ENCODE data around the gene CNGA4.

The CNGA4 gene

DNA sequence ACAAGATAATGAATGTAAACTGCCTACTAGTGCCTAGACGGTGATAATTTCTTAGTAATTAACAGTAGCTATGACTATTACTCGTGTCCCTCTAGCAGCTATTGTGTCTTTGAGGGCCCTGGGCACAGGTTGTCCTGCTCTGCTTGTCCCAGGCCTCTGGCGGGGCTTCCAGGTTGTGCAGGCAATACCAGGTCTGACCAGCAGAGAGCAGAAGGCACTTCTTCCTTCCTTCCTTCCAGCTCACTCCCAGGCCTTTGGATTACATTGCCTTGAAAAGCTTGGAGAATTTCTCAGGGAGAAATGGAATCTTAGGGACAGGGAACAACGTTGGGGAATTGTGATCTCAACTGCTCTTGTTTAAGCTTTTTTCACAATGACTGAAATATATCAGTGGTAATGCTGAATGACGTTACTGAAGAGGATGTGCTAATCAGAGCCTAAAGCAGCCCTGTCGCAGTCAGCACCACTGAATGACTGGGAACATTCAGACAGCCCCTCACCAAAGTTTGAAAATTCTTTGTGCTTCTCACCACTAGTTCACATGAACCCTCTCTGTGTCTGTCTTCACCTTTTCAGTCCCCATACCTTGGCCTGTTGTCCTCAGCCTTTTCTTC lies 12.3 kb downstream of the CNGA4 start:
- no peak overlapping the region for H3K4me3 ChIP-seq (ENCODE audit: low read depth, low read length)
- in situ Hi-C loops (cut with HindIII; ENCODE audit: low sequenced_read_pairs): no loop called here
- peak; percentile 69 for DNase-seq (ENCODE audit: low read depth, low spot score)
- TF ChIP-seq, protein P1, sequence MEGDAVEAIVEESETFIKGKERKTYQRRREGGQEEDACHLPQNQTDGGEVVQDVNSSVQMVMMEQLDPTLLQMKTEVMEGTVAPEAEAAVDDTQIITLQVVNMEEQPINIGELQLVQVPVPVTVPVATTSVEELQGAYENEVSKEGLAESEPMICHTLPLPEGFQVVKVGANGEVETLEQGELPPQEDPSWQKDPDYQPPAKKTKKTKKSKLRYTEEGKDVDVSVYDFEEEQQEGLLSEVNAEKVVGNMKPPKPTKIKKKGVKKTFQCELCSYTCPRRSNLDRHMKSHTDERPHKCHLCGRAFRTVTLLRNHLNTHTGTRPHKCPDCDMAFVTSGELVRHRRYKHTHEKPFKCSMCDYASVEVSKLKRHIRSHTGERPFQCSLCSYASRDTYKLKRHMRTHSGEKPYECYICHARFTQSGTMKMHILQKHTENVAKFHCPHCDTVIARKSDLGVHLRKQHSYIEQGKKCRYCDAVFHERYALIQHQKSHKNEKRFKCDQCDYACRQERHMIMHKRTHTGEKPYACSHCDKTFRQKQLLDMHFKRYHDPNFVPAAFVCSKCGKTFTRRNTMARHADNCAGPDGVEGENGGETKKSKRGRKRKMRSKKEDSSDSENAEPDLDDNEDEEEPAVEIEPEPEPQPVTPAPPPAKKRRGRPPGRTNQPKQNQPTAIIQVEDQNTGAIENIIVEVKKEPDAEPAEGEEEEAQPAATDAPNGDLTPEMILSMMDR (IDR thresholded peaks at IDR 0.05; ENCODE audit: low read depth, low read length): peak; percentile 97

DNA sequence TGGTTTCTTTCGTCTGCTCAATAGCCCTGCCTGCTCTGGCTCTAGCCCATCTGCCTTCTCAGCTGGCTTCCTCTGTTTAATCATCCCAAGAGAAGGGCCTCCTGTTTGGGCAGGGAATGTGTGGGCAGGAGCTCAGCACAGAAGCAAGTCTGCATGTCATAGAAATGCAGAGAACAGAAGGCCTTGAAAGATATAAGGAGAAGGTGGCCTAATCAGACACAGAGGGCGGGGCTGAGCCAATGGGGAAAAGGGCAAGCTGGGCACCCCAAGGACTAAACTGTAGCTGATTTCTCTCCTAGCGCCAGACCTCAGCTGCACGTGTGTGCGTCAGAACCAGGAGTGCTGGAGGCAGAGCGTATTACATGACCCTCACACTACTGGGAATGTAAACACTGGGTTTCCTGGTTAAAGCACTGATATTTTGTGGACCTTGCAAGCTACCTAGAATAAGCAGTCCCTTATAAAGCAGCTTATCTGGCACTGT lies 13.1 kb downstream of the CNGA4 start:
- in situ Hi-C loops (cut with HindIII; ENCODE audit: low sequenced_read_pairs): no loop called here
- no peak for DNase-seq (ENCODE audit: low read depth, low spot score)
- TF ChIP-seq, protein P1 (IDR thresholded peaks at IDR 0.05; ENCODE audit: low read depth, low read length): no peak
- no peak overlapping the region for H3K4me3 ChIP-seq (ENCODE audit: low read depth, low read length)

DNA sequence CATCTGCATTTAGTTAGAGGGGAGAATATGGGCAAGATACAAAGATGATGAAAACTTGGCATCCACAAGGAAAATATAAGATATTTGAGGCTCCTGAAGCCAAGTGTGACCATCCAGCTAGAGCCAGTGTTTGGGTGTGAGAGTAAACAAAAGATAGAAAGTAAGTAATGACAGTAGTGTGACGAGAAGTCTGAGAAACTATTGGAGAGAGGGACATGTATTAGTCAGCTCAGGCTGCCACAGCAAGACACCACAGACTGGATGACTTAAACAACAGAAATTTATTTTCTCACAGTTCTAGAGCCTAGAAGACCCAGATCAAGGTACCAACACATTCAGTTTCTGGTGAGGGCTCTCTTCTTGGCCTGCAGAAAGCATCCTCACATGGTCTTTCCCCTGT lies 14.3 kb downstream of the CNGA4 start:
- no peak for DNase-seq (ENCODE audit: low read depth, low spot score)
- no peak overlapping the region for H3K4me3 ChIP-seq (ENCODE audit: low read depth, low read length)
- TF ChIP-seq, protein P1 (IDR thresholded peaks at IDR 0.05; ENCODE audit: low read depth, low read length): no peak
- in situ Hi-C loops (cut with HindIII; ENCODE audit: low sequenced_read_pairs): no loop called here

DNA sequence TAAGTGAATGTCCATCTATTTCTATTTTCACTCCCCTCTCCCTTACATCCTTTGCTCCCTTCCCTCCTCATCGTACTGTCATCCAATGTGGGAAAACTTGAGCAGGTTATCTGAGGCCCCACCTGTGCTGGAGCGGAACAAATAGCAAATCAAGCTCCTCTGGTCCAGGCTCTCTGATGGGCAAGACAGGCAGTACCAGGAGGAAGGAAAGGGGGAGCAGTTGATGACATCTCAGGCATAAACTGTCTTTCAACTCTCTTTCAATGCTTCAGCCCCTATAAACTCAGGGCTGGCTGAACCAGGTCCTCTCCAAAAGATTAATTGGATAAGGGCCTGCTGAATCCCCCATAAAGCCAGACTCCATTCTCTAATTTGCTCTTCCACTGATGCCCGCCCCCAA lies 19.3 kb downstream of the CNGA4 start:
- in situ Hi-C loops (cut with HindIII; ENCODE audit: low sequenced_read_pairs): no loop called here
- H3K4me3 ChIP-seq (ENCODE audit: low read depth, low read length): no peak overlapping the region
- TF ChIP-seq, protein P1 (IDR thresholded peaks at IDR 0.05; ENCODE audit: low read depth, low read length): no peak
- DNase-seq (ENCODE audit: low read depth, low spot score): no peak

DNA sequence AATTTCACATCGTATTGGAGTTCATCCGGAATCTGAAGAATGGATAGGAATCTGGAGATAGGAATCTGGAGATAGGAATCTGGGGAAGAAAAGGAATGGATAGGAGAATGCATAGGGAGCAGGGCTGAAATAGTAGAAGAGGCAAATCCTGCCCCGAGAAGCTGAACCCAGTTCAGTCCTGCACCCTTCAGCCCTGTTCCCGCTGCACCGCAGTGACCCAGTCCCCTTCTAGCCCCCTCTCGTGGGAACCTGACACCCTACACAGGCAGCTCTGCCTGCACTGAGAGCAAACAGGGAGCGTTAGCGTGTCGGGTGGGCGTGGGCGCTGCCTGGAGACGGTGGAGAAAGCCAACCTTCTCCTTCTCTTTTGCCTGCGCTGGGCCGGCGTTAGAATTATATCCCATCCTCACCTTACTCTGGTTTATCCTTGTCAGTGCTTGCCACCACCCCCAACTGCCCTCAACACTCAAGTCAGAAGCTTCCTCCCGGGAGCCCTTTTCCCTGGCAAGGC lies 19.7 kb downstream of the CNGA4 start:
- TF ChIP-seq, protein P1 (IDR thresholded peaks at IDR 0.05; ENCODE audit: low read depth, low read length): no peak
- in situ Hi-C loops (cut with HindIII; ENCODE audit: low sequenced_read_pairs): no loop called here
- DNase-seq (ENCODE audit: low read depth, low spot score): no peak
- H3K4me3 ChIP-seq (ENCODE audit: low read depth, low read length): no peak overlapping the region

DNA sequence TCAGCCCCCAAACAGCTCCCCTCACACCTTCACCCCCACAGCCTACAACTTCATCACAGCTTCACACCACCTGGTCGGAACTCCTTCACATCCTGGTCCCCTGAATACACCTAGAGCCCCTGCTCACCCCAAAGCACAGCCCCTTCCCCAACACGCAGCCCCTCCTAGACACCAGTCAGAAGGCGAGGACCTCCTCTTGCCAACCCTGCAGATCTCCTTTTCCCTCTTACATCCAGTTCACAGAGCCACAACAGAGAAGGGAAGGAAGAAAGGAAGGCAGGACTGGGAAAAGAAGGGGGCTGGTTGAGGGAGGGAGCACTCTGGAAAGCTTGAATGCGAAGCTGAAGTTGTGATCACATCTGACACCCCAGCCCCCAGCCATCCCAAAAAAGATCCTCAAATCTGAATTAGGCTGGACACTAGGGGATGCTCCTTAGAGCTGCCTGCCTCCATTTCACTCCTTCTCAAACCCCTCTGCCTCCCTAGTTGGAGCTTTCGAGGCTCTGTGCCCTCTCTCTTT lies 21.4 kb downstream of the CNGA4 start:
- in situ Hi-C loops (cut with HindIII; ENCODE audit: low sequenced_read_pairs): no loop called here
- no peak overlapping the region for H3K4me3 ChIP-seq (ENCODE audit: low read depth, low read length)
- TF ChIP-seq, protein P1 (IDR thresholded peaks at IDR 0.05; ENCODE audit: low read depth, low read length): no peak
- no peak for DNase-seq (ENCODE audit: low read depth, low spot score)
